Endothelial cell of umbilical vein (primary cell): ENCODE measurements around the gene ZNF20.

Experiments used
- EZH2 ChIP-seq: IDR thresholded peaks from 2 replicates; pipeline ENCODE4 v1.6.1; 2012; ENCODE audit warnings: borderline replicate concordance, low read depth, mild to moderate bottlenecking, moderate library complexity, low read length, inconsistent platforms; ENCODE audit not compliant: severe bottlenecking
- FOS ChIP-seq: IDR thresholded peaks from 2 replicates; pipeline ENCODE4 v1.6.1; 2011; ENCODE audit warnings: mild to moderate bottlenecking, low read length, moderate library complexity, borderline replicate concordance; ENCODE audit not compliant: insufficient read depth
- GATA2 ChIP-seq: IDR thresholded peaks from 2 replicates; pipeline ENCODE4 v1.7.0; 2011; ENCODE audit warnings: low read depth, mild to moderate bottlenecking, moderate library complexity, mixed read lengths, low read length; ENCODE audit not compliant: insufficient read length, insufficient read depth
- MYC ChIP-seq: IDR thresholded peaks from one replicate; pipeline ENCODE4 v1.6.1; 2011; ENCODE audit warnings: mild to moderate bottlenecking, low read depth, low read length
- POLR2A ChIP-seq: IDR thresholded peaks from 2 replicates; pipeline ENCODE4 v1.6.1; 2012; ENCODE audit warnings: low read depth, mild to moderate bottlenecking, control low read depth, low read length
- POLR2AphosphoS5 ChIP-seq: IDR thresholded peaks from 2 replicates; pipeline ENCODE4 v1.6.1; 2012; ENCODE audit warnings: low read depth, mild to moderate bottlenecking, control low read depth, low read length, moderate library complexity; ENCODE audit not compliant: insufficient read depth
- TF ChIP-seq, protein P1 (sequence below), 2 donors: IDR thresholded peaks; 1 replicate in 1 of 2; 2 replicates in 1 of 2; pipeline ENCODE4 v1.5.1; 2011; ENCODE audit warnings: low read length in 2 of 2, mild to moderate bottlenecking in 2 of 2, moderate library complexity in 2 of 2, control low read depth in 1 of 2, inconsistent platforms in 1 of 2, low read depth in 1 of 2; ENCODE audit not compliant: insufficient read depth in 1 of 2; ENCODE audit errors: extremely low read depth in 1 of 2
- TF ChIP-seq, protein P2 (sequence below): IDR thresholded peaks from 2 replicates; pipeline ENCODE4 v1.6.1; 2011; ENCODE audit not compliant: insufficient read depth, insufficient read length

DNA sequence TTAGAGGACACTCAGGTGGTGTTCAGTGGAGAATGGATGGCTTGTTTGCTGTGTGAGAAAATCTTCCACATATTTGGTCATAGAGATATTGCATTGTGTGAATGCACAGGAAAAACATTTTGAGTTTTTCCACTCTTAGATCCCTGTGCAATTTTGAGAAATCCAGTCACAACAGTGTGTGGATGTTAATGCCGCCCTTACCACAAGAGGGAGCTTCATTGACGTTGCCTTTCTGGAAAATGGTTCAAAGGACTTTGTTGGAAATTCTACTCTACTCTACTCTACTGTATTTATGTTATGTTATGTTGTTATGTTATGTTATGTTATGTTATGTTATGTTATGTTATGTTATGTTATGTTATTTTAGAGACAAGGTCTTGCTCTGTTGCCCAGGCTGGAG is 13.4 kb downstream of the ZNF20 start:
- TF ChIP-seq POLR2A (no peak), POLR2AphosphoS5 (no peak), EZH2 (no peak), FOS (no peak), GATA2 (no peak), MYC (no peak)
- TF ChIP-seq, protein P1, sequence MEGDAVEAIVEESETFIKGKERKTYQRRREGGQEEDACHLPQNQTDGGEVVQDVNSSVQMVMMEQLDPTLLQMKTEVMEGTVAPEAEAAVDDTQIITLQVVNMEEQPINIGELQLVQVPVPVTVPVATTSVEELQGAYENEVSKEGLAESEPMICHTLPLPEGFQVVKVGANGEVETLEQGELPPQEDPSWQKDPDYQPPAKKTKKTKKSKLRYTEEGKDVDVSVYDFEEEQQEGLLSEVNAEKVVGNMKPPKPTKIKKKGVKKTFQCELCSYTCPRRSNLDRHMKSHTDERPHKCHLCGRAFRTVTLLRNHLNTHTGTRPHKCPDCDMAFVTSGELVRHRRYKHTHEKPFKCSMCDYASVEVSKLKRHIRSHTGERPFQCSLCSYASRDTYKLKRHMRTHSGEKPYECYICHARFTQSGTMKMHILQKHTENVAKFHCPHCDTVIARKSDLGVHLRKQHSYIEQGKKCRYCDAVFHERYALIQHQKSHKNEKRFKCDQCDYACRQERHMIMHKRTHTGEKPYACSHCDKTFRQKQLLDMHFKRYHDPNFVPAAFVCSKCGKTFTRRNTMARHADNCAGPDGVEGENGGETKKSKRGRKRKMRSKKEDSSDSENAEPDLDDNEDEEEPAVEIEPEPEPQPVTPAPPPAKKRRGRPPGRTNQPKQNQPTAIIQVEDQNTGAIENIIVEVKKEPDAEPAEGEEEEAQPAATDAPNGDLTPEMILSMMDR (IDR thresholded peaks at IDR 0.05; ENCODE audit: extremely low read depth in 1 of 2, insufficient read depth in 1 of 2, low read depth in 1 of 2, low read length in 2 of 2), result peak; percentile 15 to 37
- TF ChIP-seq, protein P2, sequence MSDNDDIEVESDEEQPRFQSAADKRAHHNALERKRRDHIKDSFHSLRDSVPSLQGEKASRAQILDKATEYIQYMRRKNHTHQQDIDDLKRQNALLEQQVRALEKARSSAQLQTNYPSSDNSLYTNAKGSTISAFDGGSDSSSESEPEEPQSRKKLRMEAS, result no peak
